Astrocyte of the cerebellum (primary cell): Measurements from ENCODE around the gene MLLT10.

Experiments used
- DNase-seq: peaks from one replicate; pipeline ENCODE4 v3.0.0-alpha.2; 2011; ENCODE audit warnings: low read depth
- H3K4me3 ChIP-seq: 2 replicates; pipeline ENCODE4 v1.5.1; 2011; ENCODE audit warnings: mild to moderate bottlenecking, low read depth, low read length, moderate library complexity
- in situ Hi-C: cut with HindIII; loops from 2 replicates; pipeline ENCODE4 v1.10.0; 2017; ENCODE audit warnings: low sequenced_read_pairs
- TF ChIP-seq, protein P1 (sequence below): IDR thresholded peaks from 2 replicates; pipeline ENCODE4 v1.5.1; 2012; ENCODE audit warnings: low read length, low read depth, moderate library complexity, mild to moderate bottlenecking; ENCODE audit errors: missing control alignments

Gene MLLT10

DNA sequence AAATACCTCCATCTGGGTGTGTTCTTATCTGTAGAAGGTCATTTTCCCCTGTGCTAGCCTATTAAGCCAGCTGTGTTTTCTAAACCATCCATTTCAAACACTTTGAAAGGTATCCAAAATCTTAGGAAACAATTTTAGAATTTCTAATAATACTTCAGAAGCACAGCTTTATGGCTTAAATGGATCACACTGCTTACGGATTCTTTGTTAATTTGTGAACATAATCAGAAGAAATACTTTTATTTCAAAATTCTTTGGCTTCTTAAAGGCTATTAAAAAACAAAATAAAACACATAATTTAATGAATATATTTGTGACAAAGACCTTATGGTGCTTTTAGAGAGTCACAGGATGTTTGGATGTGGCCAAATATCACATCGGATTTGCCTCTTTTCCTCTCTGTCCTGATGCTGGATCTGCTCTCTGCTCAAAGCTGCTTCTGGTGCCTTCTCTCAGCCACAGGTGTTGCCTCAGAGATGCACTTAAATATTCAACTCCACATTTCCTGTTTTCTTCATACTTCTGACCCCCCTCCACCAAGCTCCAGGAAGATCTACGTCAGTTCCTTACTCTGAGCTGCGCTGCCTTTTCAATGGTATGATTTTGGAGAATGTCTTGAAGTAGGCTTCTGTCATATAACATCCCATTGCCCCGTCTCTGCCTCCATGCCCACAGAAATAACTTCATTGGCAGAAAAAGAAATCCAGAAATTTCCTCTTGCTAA lies 230.6 kb downstream of the MLLT10 start:
- TF ChIP-seq, protein P1, sequence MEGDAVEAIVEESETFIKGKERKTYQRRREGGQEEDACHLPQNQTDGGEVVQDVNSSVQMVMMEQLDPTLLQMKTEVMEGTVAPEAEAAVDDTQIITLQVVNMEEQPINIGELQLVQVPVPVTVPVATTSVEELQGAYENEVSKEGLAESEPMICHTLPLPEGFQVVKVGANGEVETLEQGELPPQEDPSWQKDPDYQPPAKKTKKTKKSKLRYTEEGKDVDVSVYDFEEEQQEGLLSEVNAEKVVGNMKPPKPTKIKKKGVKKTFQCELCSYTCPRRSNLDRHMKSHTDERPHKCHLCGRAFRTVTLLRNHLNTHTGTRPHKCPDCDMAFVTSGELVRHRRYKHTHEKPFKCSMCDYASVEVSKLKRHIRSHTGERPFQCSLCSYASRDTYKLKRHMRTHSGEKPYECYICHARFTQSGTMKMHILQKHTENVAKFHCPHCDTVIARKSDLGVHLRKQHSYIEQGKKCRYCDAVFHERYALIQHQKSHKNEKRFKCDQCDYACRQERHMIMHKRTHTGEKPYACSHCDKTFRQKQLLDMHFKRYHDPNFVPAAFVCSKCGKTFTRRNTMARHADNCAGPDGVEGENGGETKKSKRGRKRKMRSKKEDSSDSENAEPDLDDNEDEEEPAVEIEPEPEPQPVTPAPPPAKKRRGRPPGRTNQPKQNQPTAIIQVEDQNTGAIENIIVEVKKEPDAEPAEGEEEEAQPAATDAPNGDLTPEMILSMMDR, result no peak
- in situ Hi-C loops, result no loop called here
- DNase-seq, result no peak
- no peak overlapping the region for H3K4me3 ChIP-seq

DNA sequence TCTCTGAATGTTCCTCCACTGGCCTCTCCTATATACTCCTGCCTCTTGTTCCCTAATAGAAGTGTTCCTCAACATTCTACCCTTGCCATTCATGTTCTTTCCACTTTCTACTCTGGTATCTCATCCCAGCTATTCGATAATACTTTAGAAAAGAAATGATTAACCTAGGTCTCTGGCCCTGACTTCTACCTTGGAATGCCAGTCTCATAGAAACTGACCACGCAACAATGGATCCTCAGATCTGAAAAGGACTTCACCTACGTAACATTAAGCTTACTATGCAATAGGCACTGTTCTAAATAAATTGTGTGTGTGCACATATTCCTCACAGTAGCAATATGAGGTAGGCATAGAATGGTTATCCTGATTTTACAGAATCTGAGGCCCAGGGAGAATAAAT lies 235.0 kb downstream of the MLLT10 start:
- TF ChIP-seq, protein P1, result no peak
- H3K4me3 ChIP-seq, result no peak overlapping the region
- no peak for DNase-seq
- in situ Hi-C loops, result no loop called here

DNA sequence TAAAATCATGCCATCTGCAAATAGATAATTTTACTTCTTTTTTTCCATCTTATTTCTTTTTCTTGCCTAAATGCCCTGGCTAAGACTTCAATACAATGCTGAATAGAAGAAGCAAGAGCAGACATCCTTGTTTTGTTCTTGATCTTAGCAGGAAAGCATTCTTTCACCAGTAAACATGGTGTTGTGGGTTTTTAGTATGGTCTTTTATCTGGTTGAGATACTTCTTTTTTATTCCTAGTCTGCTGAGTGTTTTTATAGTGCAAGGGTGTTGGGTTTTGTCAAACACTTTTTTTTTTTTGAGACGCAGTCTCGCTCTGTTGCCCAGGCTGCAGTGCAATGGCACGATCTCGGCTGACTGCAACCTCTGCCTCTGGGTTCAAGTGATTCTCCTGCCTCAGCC lies 237.2 kb downstream of the MLLT10 start:
- TF ChIP-seq, protein P1, result no peak
- DNase-seq, result no peak
- H3K4me3 ChIP-seq, result no peak overlapping the region
- in situ Hi-C loops, result no loop called here

DNA sequence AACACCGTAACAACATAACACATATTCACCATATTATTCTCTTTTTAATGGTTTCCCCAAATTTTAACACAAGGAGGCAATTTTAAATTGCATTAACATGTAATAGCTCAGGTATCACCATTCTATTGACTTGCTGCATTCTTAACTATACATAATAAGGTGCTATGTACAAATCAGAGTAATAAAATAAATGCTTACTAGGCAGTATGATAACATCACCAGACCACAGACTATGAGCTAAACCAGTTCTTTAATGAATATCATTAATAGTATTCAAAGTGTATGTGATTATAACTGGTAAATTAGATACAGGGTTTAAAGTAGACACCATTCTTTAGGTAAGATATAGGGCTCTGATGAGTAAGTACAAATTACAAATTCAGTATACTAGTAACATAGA lies 242.9 kb downstream of the MLLT10 start:
- in situ Hi-C loops, result no loop called here
- no peak overlapping the region for H3K4me3 ChIP-seq
- DNase-seq, result no peak
- TF ChIP-seq, protein P1, result no peak

DNA sequence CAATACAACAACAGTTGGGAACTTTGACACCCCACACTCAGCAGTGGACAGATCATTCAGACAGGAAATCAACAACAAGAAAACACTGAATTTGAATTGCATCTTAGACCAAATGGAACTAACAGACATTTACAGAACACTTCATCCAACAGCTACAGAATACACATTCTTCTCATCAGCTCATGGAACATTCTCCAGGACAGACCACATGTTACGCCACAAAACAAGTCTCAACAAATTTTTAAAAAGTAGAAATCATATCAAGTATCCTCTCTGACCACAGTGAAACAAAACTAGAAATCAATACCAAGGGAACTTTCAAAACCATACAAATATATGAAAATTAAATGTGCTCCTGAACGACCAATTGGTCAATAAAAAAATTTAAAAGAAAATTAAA lies 257.2 kb downstream of the MLLT10 start:
- TF ChIP-seq, protein P1, result no peak
- in situ Hi-C loops, result no loop called here
- H3K4me3 ChIP-seq, result no peak overlapping the region
- DNase-seq, result no peak
